ENCODE measurements around the gene TECTB. TPM values are rescaled to one million over a fixed set of nuclear protein-coding genes. Genes with fewer than 3 reads are reported as not detected.

The TECTB gene
- total and polyA plus RNA-seq, 2 experiments from 2014 or later: 0.21 TPM; not detected in 1

DNA sequence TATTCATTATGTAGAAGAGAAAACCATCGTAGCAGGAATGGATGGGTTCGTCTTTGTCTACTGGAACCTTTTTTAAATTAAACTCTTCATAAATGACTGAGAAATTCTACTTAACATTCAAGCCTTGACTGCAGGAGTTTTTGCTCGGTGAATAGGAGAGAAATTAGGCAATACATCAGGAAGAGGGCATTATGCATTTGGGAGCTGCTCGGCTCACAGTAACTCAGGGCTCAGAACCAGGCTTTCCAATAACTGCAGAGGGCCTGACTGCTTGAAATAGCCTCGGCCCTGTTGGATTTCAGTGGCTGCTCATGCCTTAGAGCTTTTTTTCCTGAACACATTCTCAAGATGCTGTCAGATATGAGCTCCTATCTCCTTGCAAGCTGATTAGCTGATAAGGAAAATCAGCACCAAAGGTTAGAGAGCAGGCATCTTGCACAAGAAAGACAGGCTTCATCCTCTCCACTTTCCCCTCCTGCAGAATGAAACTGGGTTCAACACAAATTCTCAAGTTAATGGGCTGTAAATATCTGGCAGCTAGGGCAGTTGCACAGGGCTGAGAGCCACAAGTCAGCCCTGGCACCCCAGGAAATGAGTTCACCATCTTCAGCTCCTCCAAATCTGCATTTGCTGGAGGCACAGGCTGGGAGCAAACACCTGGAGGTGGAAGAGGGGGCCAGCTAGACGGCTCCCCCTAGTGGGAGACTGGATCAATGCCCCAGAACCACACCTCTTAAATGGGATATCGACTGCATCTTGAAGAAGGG lies 24.3 kb downstream of the TECTB start:
- TF ChIP-seq EZH2 (IDR thresholded peaks at IDR 0.05; ENCODE audit: insufficient read depth, poor library complexity, severe bottlenecking): no peak
- TF ChIP-seq EZH2phosphoT487 (IDR thresholded peaks at IDR 0.05; ENCODE audit: insufficient read depth, low read depth): no peak
- no peak overlapping the region for H3K4me2 ChIP-seq (ENCODE audit: unreplicated experiment)
- H3K79me2 ChIP-seq (ENCODE audit: insufficient read depth): no peaks in the 10 kb centered on the region
- no peak overlapping the region for H3K9ac ChIP-seq
- 55 to 60% methylated on average over 7 of the region's 7 CpGs for WGBS, 2 experiments (ENCODE audit: low coverage in 1 of 2, low lambda C conversion rate in 2 of 2, missing lambda C conversion rate in 2 of 2)
- no peaks in the 10 kb centered on the region for H3K27me3 ChIP-seq (replicated peaks; ENCODE audit: insufficient read depth)
- H3K27ac ChIP-seq: no peak overlapping the region
- H3F3A ChIP-seq (ENCODE audit: insufficient read depth): peaks cover 18% of the 10 kb centered on the region
- H3K36me3 ChIP-seq (ENCODE audit: low read depth): no peaks in the 10 kb centered on the region
- in situ Hi-C loops (cut with MboI): loop anchor here (10.0 kb wide), 1 partner anchor 123 kb away; the partner anchor contains the start of gene GPAM
- no peaks in the 10 kb centered on the region for H4K20me1 ChIP-seq (ENCODE audit: insufficient read depth)
- peak; percentile 67 for DNase-seq
- H3K9me3 ChIP-seq (ENCODE audit: low read depth): no peaks in the 10 kb centered on the region
- H2AFZ ChIP-seq: no peak overlapping the region
- no peaks in the 10 kb centered on the region for H3K9me2 ChIP-seq (ENCODE audit: insufficient read depth)
- H3K4me3 ChIP-seq: no peak overlapping the region
- peaks cover 22% of the 10 kb centered on the region for H3K4me1 ChIP-seq (ENCODE audit: insufficient read depth)

DNA sequence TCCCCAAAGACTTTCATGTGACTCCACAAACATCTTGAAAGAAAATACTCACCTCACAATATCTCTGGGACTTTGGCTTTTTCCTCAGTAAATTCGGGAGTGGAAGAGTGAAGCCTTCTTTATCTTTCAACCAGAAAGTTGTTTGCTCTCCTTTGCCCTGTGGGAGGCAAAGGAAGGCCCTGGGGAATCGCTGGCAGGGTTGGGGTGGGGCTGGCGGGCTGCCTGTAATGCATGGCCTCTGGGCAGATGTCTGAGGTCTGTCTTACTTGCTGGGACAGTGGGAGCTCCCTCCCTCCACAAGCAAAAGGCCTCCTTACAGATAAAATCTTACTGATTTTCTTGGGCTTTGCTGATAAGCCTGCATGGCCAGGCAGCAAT lies 24.9 kb downstream of the TECTB start:
- no peaks in the 10 kb centered on the region for H3K79me2 ChIP-seq (ENCODE audit: insufficient read depth)
- TF ChIP-seq EZH2phosphoT487 (IDR thresholded peaks at IDR 0.05; ENCODE audit: insufficient read depth, low read depth) (no peak), EZH2 (IDR thresholded peaks at IDR 0.05; ENCODE audit: insufficient read depth, poor library complexity, severe bottlenecking) (no peak)
- no peaks in the 10 kb centered on the region for H3K9me2 ChIP-seq (ENCODE audit: insufficient read depth)
- H3K9me3 ChIP-seq (ENCODE audit: low read depth): no peaks in the 10 kb centered on the region
- no peaks in the 10 kb centered on the region for H3K27me3 ChIP-seq (replicated peaks; ENCODE audit: insufficient read depth)
- H3K36me3 ChIP-seq (ENCODE audit: low read depth): no peaks in the 10 kb centered on the region
- H3K4me3 ChIP-seq: no peak overlapping the region
- no peak overlapping the region for H2AFZ ChIP-seq
- peaks cover 22% of the 10 kb centered on the region for H3K4me1 ChIP-seq (ENCODE audit: insufficient read depth)
- H3K9ac ChIP-seq: no peak overlapping the region
- no peaks in the 10 kb centered on the region for H4K20me1 ChIP-seq (ENCODE audit: insufficient read depth)
- 27 to 30% methylated on average over 3 of the region's 3 CpGs for WGBS, 2 experiments (ENCODE audit: low coverage in 1 of 2, low lambda C conversion rate in 2 of 2, missing lambda C conversion rate in 2 of 2)
- H3K27ac ChIP-seq: no peak overlapping the region
- peaks cover 18% of the 10 kb centered on the region for H3F3A ChIP-seq (ENCODE audit: insufficient read depth)
- H3K4me2 ChIP-seq (ENCODE audit: unreplicated experiment): no peak overlapping the region
- in situ Hi-C loops (cut with MboI): loop anchor here (10.0 kb wide), 1 partner anchor 123 kb away; the partner anchor contains the start of gene GPAM
- DNase-seq: no peak

DNA sequence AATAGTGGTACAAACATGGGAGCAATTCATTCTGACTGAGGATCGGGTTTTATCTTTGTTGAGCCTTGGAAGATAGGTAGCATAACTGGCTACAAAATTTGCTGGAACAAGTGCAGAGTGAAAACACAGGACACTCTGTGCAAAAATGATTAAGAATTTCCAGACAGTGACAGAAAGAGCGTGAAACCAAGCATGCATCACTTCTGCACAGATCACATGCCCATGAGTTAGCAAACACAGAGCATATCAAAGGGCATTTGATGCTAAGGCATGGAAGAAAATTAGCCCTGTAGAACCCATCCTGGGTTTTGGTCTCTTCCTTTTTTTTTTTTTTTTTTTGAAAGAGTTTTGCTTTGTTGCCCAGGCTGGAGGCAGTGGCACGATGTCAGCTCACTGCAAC lies 28.3 kb downstream of the TECTB start:
- Histone ChIP-seq H3K4me3 (no peak overlapping the region), H3K9me3 (ENCODE audit: low read depth) (no peaks in the 10 kb centered on the region), H2AFZ (no peak overlapping the region), H3K36me3 (ENCODE audit: low read depth) (no peaks in the 10 kb centered on the region), H3K27me3 (replicated peaks; ENCODE audit: insufficient read depth) (no peaks in the 10 kb centered on the region), H3K9me2 (ENCODE audit: insufficient read depth) (no peaks in the 10 kb centered on the region), H3K4me2 (ENCODE audit: unreplicated experiment) (no peak overlapping the region), H3F3A (ENCODE audit: insufficient read depth) (peaks cover 4% of the 10 kb centered on the region), H3K4me1 (ENCODE audit: insufficient read depth) (peaks cover 15% of the 10 kb centered on the region), H3K9ac (no peak overlapping the region), H4K20me1 (ENCODE audit: insufficient read depth) (no peaks in the 10 kb centered on the region), H3K27ac (no peak overlapping the region), H3K79me2 (ENCODE audit: insufficient read depth) (no peaks in the 10 kb centered on the region)
- 91 to 93% methylated on average over 3 of the region's 3 CpGs for whole genome bisulfite sequencing, 2 experiments (ENCODE audit: low coverage in 1 of 2, low lambda C conversion rate in 2 of 2, missing lambda C conversion rate in 2 of 2)
- DNase-seq: no peak
- TF ChIP-seq EZH2phosphoT487 (IDR thresholded peaks at IDR 0.05; ENCODE audit: insufficient read depth, low read depth): no peak
- TF ChIP-seq EZH2 (IDR thresholded peaks at IDR 0.05; ENCODE audit: insufficient read depth, poor library complexity, severe bottlenecking): no peak
- in situ Hi-C loops (cut with MboI): no loop called here

DNA sequence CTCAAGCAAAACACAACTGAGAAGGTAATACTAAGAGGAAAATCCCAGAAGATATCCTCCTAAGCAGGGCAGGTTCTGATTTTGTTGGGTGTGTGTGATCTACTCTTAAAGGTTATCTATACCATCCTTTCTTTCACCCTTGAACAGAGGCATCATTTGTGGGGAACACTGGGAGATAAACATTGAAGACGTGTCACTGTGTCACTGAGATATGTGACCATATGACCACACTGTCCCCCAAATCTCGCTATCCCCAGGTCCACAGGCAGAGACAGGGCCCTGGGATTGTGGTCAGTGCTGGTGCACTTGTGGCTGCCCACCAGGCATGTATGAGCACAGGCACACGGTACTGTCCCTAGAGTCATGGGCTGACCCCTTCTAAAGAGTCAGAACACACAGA lies 30.0 kb downstream of the TECTB start:
- Histone ChIP-seq H3K4me1 (ENCODE audit: insufficient read depth) (peaks cover 12% of the 10 kb centered on the region), H3K36me3 (ENCODE audit: low read depth) (no peaks in the 10 kb centered on the region), H3K9ac (no peak overlapping the region), H3K27ac (no peak overlapping the region), H2AFZ (no peak overlapping the region), H4K20me1 (ENCODE audit: insufficient read depth) (no peaks in the 10 kb centered on the region), H3K27me3 (replicated peaks; ENCODE audit: insufficient read depth) (no peaks in the 10 kb centered on the region), H3K79me2 (ENCODE audit: insufficient read depth) (no peaks in the 10 kb centered on the region), H3K4me3 (no peak overlapping the region), H3K9me2 (ENCODE audit: insufficient read depth) (no peaks in the 10 kb centered on the region), H3K9me3 (ENCODE audit: low read depth) (no peaks in the 10 kb centered on the region), H3F3A (ENCODE audit: insufficient read depth) (peaks cover 4% of the 10 kb centered on the region), H3K4me2 (ENCODE audit: unreplicated experiment) (no peak overlapping the region)
- no peak for DNase-seq
- TF ChIP-seq EZH2 (IDR thresholded peaks at IDR 0.05; ENCODE audit: insufficient read depth, poor library complexity, severe bottlenecking) (no peak), EZH2phosphoT487 (IDR thresholded peaks at IDR 0.05; ENCODE audit: insufficient read depth, low read depth) (no peak)
- in situ Hi-C loops (cut with MboI): no loop called here
- 79 to 80% methylated on average over 3 of the region's 3 CpGs for WGBS, 2 experiments (ENCODE audit: low coverage in 1 of 2, low lambda C conversion rate in 2 of 2, missing lambda C conversion rate in 2 of 2)

All from GM23248 (cell line).